Measurements from ENCODE around the gene SENP1. TPM values are rescaled to one million over a fixed set of nuclear protein-coding genes. Genes with fewer than 3 reads are reported as not detected.

SENP1 gene
- total and polyA plus RNA-seq, 2 donors (not counting 3 experiments of a cell fraction or from before 2014, with no cell fraction given): 9.9 to 20.5 TPM

- CTCF ChIA-PET: interaction anchor here (1.2 kb wide), 1 partner anchor 10 kb away, joined by 5 read pairs; the partner anchor contains the start of gene PFKM
- no TSS peak for BruUV-seq (replicated peaks)
- Histone ChIP-seq H3K36me3 (ENCODE audit: control insufficient read depth in 2 of 2, extremely low read depth in 1 of 2, insufficient read depth in 2 of 2, low read length in 2 of 2) (peaks cover 17 to 18% of the 10 kb centered on the region in 2 experiments), H4K20me1 (replicated peaks; ENCODE audit: control insufficient read depth, extremely low read depth, insufficient read depth, low read length) (no peaks in the 10 kb centered on the region), H2AFZ (ENCODE audit: low read depth, low read length) (no peak overlapping the region), H3K4me3 (replicated peaks in 1 of 3; ENCODE audit: insufficient read depth in 1 of 3, low read depth in 1 of 3, low read length in 3 of 3) (no peak overlapping the region), H3K9me1 (replicated peaks; ENCODE audit: control insufficient read depth, extremely low read depth, insufficient read depth, low read length) (no peaks in the 10 kb centered on the region), H3K9me3 (replicated peaks; ENCODE audit: control insufficient read depth, insufficient read depth, low read length) (no peaks in the 10 kb centered on the region), H3K27me3 (ENCODE audit: control insufficient read depth in 2 of 2, insufficient read depth in 2 of 2, low read length in 2 of 2) (no peaks in the 10 kb centered on the region), H3K27ac (ENCODE audit: insufficient read depth, low read depth, low read length) (no peak overlapping the region), H3K9ac (replicated peaks; ENCODE audit: extremely low read depth, insufficient read depth, low read length) (no peak overlapping the region), H3K4me2 (ENCODE audit: insufficient read depth, low read length) (no peak overlapping the region), H3K79me2 (ENCODE audit: control insufficient read depth, insufficient read depth, low read length) (peaks cover 4% of the 10 kb centered on the region), H3K4me1 (ENCODE audit: control insufficient read depth, extremely low read depth, insufficient read depth, low read length) (peaks cover 3% of the 10 kb centered on the region)
- intact Hi-C loops (cut with micrococcal nuclease): no loop called here
- no peak for TF ChIP-seq GATA2 (IDR thresholded peaks at IDR 0.05; ENCODE audit: insufficient read depth, insufficient read length, low read depth, low read length)
- TF ChIP-seq POLR2AphosphoS5 (IDR thresholded peaks at IDR 0.05; ENCODE audit: insufficient read depth, low read depth, low read length): no peak
- no peak for TF ChIP-seq MAX (IDR thresholded peaks at IDR 0.05; ENCODE audit: insufficient read depth, insufficient read length)
- no peak for TF ChIP-seq MYC (IDR thresholded peaks at IDR 0.05; ENCODE audit: low read depth, low read length)
- POLR2A ChIA-PET: no interaction called here
- dilution Hi-C loops (cut with MboI; ENCODE audit: extremely low pct_ligation_motif_present, low sequenced_read_pairs): no loop called here
- FAIRE-seq (no peak), DNase-seq (ENCODE audit: low read depth, low spot score) (no peak)
Observed at GRCh38 chr12:48128800-48129199, 22.9 kb upstream of the SENP1 start.

- DNase-seq (ENCODE audit: low read depth, low spot score) (no peak), FAIRE-seq (no peak)
- dilution Hi-C loops (cut with MboI; ENCODE audit: extremely low pct_ligation_motif_present, low sequenced_read_pairs): no loop called here
- Histone ChIP-seq H3K27me3 (ENCODE audit: control insufficient read depth in 2 of 2, insufficient read depth in 2 of 2, low read length in 2 of 2) (no peaks in the 10 kb centered on the region), H3K4me2 (ENCODE audit: insufficient read depth, low read length) (no peak overlapping the region), H2AFZ (ENCODE audit: low read depth, low read length) (no peak overlapping the region), H3K9me1 (replicated peaks; ENCODE audit: control insufficient read depth, extremely low read depth, insufficient read depth, low read length) (no peaks in the 10 kb centered on the region), H3K9ac (replicated peaks; ENCODE audit: extremely low read depth, insufficient read depth, low read length) (no peak overlapping the region), H3K4me1 (ENCODE audit: control insufficient read depth, extremely low read depth, insufficient read depth, low read length) (peaks cover 3% of the 10 kb centered on the region), H3K79me2 (ENCODE audit: control insufficient read depth, insufficient read depth, low read length) (peaks cover 4% of the 10 kb centered on the region), H3K36me3 (ENCODE audit: control insufficient read depth in 2 of 2, extremely low read depth in 1 of 2, insufficient read depth in 2 of 2, low read length in 2 of 2) (peaks cover 13% of the 10 kb centered on the region in 2 experiments), H4K20me1 (replicated peaks; ENCODE audit: control insufficient read depth, extremely low read depth, insufficient read depth, low read length) (no peaks in the 10 kb centered on the region), H3K27ac (ENCODE audit: insufficient read depth, low read depth, low read length) (no peak overlapping the region), H3K4me3 (replicated peaks in 1 of 3; ENCODE audit: insufficient read depth in 1 of 3, low read depth in 1 of 3, low read length in 3 of 3) (no peak overlapping the region), H3K9me3 (replicated peaks; ENCODE audit: control insufficient read depth, insufficient read depth, low read length) (no peaks in the 10 kb centered on the region)
- BruUV-seq (replicated peaks): no TSS peak
- intact Hi-C loops (cut with micrococcal nuclease): no loop called here
- CTCF ChIA-PET: no interaction called here
- TF ChIP-seq POLR2AphosphoS5 (IDR thresholded peaks at IDR 0.05; ENCODE audit: insufficient read depth, low read depth, low read length) (no peak), MYC (IDR thresholded peaks at IDR 0.05; ENCODE audit: low read depth, low read length) (no peak), MAX (IDR thresholded peaks at IDR 0.05; ENCODE audit: insufficient read depth, insufficient read length) (no peak), GATA2 (IDR thresholded peaks at IDR 0.05; ENCODE audit: insufficient read depth, insufficient read length, low read depth, low read length) (no peak), EZH2 (IDR thresholded peaks at IDR 0.05; ENCODE audit: borderline replicate concordance, low read depth, low read length, severe bottlenecking) (no peak), POLR2A (IDR thresholded peaks at IDR 0.05; ENCODE audit: low read depth, low read length) (no peak), JUN (IDR thresholded peaks at IDR 0.05; ENCODE audit: borderline replicate concordance, insufficient read depth, insufficient read length, low read depth) (no peak), FOS (IDR thresholded peaks at IDR 0.05; ENCODE audit: borderline replicate concordance, insufficient read depth, low read length) (no peak)
- TF ChIP-seq, protein P1, sequence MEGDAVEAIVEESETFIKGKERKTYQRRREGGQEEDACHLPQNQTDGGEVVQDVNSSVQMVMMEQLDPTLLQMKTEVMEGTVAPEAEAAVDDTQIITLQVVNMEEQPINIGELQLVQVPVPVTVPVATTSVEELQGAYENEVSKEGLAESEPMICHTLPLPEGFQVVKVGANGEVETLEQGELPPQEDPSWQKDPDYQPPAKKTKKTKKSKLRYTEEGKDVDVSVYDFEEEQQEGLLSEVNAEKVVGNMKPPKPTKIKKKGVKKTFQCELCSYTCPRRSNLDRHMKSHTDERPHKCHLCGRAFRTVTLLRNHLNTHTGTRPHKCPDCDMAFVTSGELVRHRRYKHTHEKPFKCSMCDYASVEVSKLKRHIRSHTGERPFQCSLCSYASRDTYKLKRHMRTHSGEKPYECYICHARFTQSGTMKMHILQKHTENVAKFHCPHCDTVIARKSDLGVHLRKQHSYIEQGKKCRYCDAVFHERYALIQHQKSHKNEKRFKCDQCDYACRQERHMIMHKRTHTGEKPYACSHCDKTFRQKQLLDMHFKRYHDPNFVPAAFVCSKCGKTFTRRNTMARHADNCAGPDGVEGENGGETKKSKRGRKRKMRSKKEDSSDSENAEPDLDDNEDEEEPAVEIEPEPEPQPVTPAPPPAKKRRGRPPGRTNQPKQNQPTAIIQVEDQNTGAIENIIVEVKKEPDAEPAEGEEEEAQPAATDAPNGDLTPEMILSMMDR (IDR thresholded peaks at IDR 0.05; ENCODE audit: extremely low read depth in 1 of 2, insufficient read depth in 1 of 2, low read depth in 1 of 2, low read length in 2 of 2): no peak
- POLR2A ChIA-PET: no interaction called here
Observed at GRCh38 chr12:48126953-48127630, 21.2 kb upstream of the SENP1 start.
